Hematopoietic multipotent progenitor cell treated with erythropoietin and hydrocortisone succinate and interleukin-3 and kit ligand, for 17 days (in vitro differentiated cells): ENCODE measurements around the gene DDX18.
A peak's percentile ranks its signal among the peaks of the same experiment; 100 is the strongest.
"Not testable (repeated sequence)": the region's sequence is repeated elsewhere in the genome, so short reads cannot be mapped to it uniquely, and the experiment has no call there.

Source experiments
- DNase-seq: peaks from one replicate; pipeline ENCODE4 v3.0.0-alpha.2; 2015; ENCODE audit warnings: low spot score

Gene DDX18

GRCh38 chr2:117814417-117815264, at the start of gene DDX18:
DDX18 (plus strand) TSS chr2:117814691; CDS start chr2:117814778, 87 bp downstream.
- DNase-seq, result peak; percentile 99

- no peak for DNase-seq
These were observed 43.8 kb upstream of the DDX18 start for GRCh38 chr2:117770730-117771129.

- no peak for DNase-seq
These were observed 42.4 kb upstream of the DDX18 start for GRCh38 chr2:117771969-117772630.

GRCh38 chr2:117774716-117775115, 39.8 kb upstream of the DDX18 start:
- no peak for DNase-seq

- DNase-seq, result no peak
These were observed 38.7 kb upstream of the DDX18 start for GRCh38 chr2:117775703-117776219.

GRCh38 chr2:117776888-117777287, 37.6 kb upstream of the DDX18 start:
- no peak for DNase-seq

GRCh38 chr2:117785740-117786139, 28.8 kb upstream of the DDX18 start:
- peak; percentile 27 for DNase-seq

GRCh38 chr2:117786520-117786919, 28.0 kb upstream of the DDX18 start:
- DNase-seq, result no peak

GRCh38 chr2:117789505-117789904, 25.0 kb upstream of the DDX18 start:
- no peak for DNase-seq

- no peak for DNase-seq
These were observed 19.8 kb upstream of the DDX18 start for GRCh38 chr2:117794668-117795067.

GRCh38 chr2:117801826-117802225, 12.7 kb upstream of the DDX18 start:
- DNase-seq, result no peak

GRCh38 chr2:117803644-117804325, 10.7 kb upstream of the DDX18 start:
- DNase-seq, result not testable (repeated sequence)

- no peak for DNase-seq
These were observed 2.0 kb upstream of the DDX18 start for GRCh38 chr2:117812443-117812842.

GRCh38 chr2:117815946-117816345, 1.5 kb downstream of the DDX18 start:
- DNase-seq, result no peak

GRCh38 chr2:117818921-117819320, 4.4 kb downstream of the DDX18 start:
- DNase-seq, result no peak

- no peak for DNase-seq
These were observed 6.0 kb downstream of the DDX18 start for GRCh38 chr2:117820444-117820843.

GRCh38 chr2:117825437-117825836, 10.9 kb downstream of the DDX18 start:
- no peak for DNase-seq

GRCh38 chr2:117827464-117827863, 13.0 kb downstream of the DDX18 start:
- DNase-seq, result not testable (repeated sequence)

GRCh38 chr2:117828870-117829269, 14.4 kb downstream of the DDX18 start:
- no peak for DNase-seq

- no peak for DNase-seq
These were observed 17.8 kb downstream of the DDX18 start for GRCh38 chr2:117832332-117832731.

- no peak for DNase-seq
These were observed 18.6 kb downstream of the DDX18 start for GRCh38 chr2:117832905-117833613.

- DNase-seq, result no peak
These were observed 19.4 kb downstream of the DDX18 start for GRCh38 chr2:117833911-117834310.
